Esophagus squamous epithelium (tissue), 4 donors: Measurements from ENCODE around the gene P3R3URF.

Source experiments
- POLR2A ChIP-seq, 4 donors: fragments of 450-650 bp; IDR thresholded peaks; one replicate each; pipeline ENCODE4 v1.6.1; 2017; ENCODE audit warnings: antibody characterized with exemption in 4 of 4, mild to moderate bottlenecking in 4 of 4, moderate library complexity in 3 of 4
- TF ChIP-seq, protein P1 (sequence below), 6 experiments: fragments of 450-650 bp in 4 of 6; fragments of 200-600 bp in 2 of 6; sonication (generic) in 2 of 6; IDR thresholded peaks; one replicate each; pipeline ENCODE4 v1.5.1; 2016 to 2019; ENCODE audit warnings: antibody characterized with exemption in 6 of 6, mild to moderate bottlenecking in 4 of 6, moderate library complexity in 4 of 6

DNA sequence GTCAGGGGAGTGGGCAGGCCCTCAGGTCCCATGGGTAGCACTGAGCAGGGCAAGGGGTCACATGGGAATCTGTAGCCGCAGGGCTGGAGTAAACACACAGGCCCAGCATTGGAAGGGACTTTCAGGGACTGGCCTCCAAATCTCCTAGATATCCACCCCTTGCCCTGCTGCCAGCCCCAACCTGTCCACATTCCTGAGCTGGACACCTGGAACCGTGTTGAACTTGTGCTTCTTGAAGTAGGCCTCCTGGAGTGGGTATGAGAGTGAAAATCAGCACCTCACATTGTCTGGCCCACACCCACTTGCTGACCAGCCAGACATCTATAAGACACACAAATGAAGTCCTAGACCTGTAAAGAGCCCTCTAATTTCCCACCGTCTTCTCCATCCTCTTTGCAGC lies 14.3 kb upstream of the P3R3URF start:
- TF ChIP-seq, protein P1, sequence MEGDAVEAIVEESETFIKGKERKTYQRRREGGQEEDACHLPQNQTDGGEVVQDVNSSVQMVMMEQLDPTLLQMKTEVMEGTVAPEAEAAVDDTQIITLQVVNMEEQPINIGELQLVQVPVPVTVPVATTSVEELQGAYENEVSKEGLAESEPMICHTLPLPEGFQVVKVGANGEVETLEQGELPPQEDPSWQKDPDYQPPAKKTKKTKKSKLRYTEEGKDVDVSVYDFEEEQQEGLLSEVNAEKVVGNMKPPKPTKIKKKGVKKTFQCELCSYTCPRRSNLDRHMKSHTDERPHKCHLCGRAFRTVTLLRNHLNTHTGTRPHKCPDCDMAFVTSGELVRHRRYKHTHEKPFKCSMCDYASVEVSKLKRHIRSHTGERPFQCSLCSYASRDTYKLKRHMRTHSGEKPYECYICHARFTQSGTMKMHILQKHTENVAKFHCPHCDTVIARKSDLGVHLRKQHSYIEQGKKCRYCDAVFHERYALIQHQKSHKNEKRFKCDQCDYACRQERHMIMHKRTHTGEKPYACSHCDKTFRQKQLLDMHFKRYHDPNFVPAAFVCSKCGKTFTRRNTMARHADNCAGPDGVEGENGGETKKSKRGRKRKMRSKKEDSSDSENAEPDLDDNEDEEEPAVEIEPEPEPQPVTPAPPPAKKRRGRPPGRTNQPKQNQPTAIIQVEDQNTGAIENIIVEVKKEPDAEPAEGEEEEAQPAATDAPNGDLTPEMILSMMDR (IDR thresholded peaks at IDR 0.05), result no peak
- TF ChIP-seq POLR2A (IDR thresholded peaks at IDR 0.05), result no peak
